DMS153 (cell line): ENCODE data around the gene EIF3L.

Experiments used
- DNase-seq: peaks from one replicate; lab custom pipeline; 2025; lab: John Stamatoyannopoulos, UW

Gene EIF3L

GRCh38 chr22:37854946-37855345 lies 5.7 kb downstream of the EIF3L start:
- DNase-seq, result no peak

GRCh38 chr22:37855462-37855861 lies 6.2 kb downstream of the EIF3L start:
- DNase-seq, result no peak

- DNase-seq, result no peak
These were observed 11.7 kb downstream of the EIF3L start for GRCh38 chr22:37860796-37861421.

GRCh38 chr22:37862570-37863325 lies 13.5 kb downstream of the EIF3L start:
- DNase-seq, result no peak

GRCh38 chr22:37865510-37865909 lies 16.3 kb downstream of the EIF3L start:
- DNase-seq, result no peak

- DNase-seq, result no peak
These were observed 21.1 kb downstream of the EIF3L start for GRCh38 chr22:37870273-37870672.

- no peak for DNase-seq
These were observed 31.6 kb downstream of the EIF3L start for GRCh38 chr22:37880668-37881440.

GRCh38 chr22:37884420-37884819 lies 35.2 kb downstream of the EIF3L start:
- no peak for DNase-seq

GRCh38 chr22:37887584-37888378 lies 38.6 kb downstream of the EIF3L start:
- DNase-seq, result no peak

- DNase-seq, result no peak
These were observed 42.7 kb downstream of the EIF3L start for GRCh38 chr22:37891926-37892325.

- DNase-seq, result no peak
These were observed 43.5 kb downstream of the EIF3L start for GRCh38 chr22:37892566-37893335.

GRCh38 chr22:37893583-37893983 lies 44.4 kb downstream of the EIF3L start:
- DNase-seq, result peak; percentile 2

- DNase-seq, result no peak
These were observed 45.9 kb downstream of the EIF3L start for GRCh38 chr22:37894939-37895670.

GRCh38 chr22:37896181-37896592 lies 47.0 kb downstream of the EIF3L start:
- peak; percentile 24 for DNase-seq

GRCh38 chr22:37896939-37897338 lies 47.7 kb downstream of the EIF3L start:
- no peak for DNase-seq

- no peak for DNase-seq
These were observed 48.6 kb downstream of the EIF3L start for GRCh38 chr22:37897807-37898206.

GRCh38 chr22:37898441-37899181 lies 49.4 kb downstream of the EIF3L start:
- DNase-seq, result no peak

- DNase-seq, result no peak
These were observed 55.6 kb downstream of the EIF3L start for GRCh38 chr22:37904572-37905533.
